ENCODE measurements around the gene PIP5K1C.
A peak's percentile ranks its signal among the peaks of the same experiment; 100 is the strongest.
"Not testable (repeated sequence)": the region's sequence is repeated elsewhere in the genome, so short reads cannot be mapped to it uniquely, and the experiment has no call there.

PIP5K1C gene

DNA sequence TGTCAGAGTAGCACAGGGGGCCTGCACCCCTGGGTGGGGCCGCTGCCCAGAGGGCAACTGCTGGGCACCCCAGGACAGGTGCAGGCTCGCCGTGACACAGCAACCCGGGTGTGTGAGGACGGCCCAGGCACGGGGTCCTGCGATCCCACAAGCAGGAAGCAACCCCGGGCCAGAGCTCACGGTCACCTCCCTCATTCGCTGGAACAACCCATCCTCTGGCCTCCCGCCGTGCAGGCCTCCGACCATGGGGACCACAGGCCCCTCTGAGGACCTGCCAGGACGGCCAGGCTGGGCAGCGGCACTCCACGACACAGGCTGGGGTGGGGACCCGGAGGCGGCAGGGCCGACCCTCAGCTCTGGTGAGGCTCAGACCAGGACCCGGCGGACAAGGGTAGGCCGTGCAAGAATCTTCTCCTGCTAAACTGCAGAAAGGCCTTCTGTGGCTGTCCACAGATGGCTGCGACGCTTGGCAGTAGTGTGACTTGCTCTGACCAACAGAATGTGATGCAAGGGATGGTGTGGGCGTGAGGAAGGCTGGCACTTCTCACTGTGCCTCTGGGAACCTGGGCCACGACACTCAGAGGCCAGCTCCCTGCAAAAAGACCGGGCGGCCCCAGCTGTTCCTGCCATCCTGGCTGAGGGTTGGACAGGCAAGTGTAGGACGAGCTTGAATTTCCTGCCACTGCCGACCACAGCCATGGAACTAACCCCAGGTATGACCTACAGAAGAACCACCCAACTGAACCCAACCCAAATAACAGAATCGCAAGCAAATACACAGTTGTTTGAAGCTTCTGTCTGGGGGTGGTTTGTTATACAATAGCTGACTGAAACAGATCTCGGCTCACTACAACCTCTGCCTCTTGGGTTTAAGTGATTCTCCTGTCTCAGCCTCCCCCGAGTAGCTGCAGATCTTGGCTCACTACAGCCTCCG, 26.5 kb downstream of the PIP5K1C start:
- DNase-seq = no peak

DNA sequence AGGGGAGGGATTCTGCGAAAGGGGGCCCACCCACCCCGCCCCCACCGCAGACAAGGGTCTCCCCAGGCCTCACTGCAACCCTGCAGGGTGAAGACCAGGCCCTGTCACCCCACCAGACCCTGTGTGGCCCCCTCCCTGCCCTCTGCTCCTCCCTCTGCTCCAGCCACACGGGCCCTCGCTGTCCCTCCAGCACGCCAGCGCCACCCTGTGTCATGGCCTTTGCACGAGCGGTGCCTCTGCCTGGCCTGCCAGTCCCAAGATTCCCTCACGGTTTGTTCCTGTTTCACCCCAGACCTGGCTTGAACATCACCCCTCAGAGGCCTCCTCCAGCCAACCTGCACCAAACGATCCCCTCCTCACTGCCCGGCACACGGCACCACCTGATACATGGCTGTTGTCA, 27.3 kb downstream of the PIP5K1C start:
- no peak for DNase-seq

DNA sequence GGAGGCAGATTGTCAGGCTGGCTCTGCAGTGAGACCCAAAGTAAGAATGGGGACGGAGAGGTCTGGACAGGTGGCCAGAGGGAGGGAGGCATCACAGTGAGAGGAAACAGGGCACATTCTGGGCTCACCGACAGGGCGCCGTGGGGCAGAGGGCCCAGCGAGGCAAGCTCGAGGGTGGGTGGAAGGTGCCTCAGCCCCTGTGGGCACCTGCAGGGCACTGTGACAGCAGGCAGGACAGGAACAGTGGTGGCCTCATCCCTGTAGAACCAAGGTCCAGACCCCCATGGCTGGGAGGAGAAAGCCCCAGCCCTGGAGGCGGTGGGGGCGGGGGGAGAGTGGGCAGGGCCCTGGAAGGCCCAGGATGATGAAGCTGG, 27.7 kb downstream of the PIP5K1C start:
- DNase-seq = no peak

DNA sequence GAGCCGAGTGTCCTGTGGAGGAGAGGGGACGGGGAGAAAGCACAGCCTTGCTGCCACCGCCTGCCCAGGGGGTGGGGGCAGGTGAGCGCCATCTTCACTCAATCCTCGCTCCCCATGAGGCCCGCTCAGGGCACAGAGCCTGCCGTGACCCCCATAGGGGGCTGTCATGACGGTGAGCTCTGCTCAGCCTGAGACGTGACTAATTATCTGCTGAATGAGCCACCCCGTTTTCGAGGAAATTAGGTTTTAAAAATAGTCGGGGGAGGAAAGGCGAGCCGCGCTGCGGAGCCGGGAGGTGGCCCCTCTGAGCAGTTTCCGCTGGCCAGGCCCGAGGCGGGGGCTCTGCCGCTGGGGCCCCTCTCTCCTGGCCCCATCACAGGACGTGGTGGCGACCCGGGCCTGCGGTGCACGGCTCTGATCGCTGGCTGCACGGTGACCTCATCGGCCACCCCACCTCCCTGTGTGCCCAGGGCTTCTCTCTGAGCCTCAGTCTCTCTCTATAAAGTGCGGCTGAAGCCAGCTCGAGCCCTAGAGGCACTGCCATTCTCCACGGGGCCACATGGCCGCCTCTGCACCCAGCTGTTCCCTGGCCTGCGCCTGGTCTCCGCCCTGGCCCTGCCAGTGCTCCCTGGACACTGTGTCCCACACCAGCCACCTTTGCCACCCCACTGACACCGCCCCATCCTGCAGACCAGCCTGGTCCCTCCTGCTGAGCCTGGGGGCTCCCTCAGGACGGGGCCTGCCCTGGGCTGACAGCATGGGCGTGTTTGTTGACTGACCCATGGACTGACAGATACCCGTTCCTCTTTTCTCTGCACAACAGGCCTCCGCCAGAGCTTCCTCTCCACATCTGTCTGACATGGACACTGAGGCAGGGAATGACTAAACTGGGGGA, 28.3 kb downstream of the PIP5K1C start:
- no peak for DNase-seq

DNA sequence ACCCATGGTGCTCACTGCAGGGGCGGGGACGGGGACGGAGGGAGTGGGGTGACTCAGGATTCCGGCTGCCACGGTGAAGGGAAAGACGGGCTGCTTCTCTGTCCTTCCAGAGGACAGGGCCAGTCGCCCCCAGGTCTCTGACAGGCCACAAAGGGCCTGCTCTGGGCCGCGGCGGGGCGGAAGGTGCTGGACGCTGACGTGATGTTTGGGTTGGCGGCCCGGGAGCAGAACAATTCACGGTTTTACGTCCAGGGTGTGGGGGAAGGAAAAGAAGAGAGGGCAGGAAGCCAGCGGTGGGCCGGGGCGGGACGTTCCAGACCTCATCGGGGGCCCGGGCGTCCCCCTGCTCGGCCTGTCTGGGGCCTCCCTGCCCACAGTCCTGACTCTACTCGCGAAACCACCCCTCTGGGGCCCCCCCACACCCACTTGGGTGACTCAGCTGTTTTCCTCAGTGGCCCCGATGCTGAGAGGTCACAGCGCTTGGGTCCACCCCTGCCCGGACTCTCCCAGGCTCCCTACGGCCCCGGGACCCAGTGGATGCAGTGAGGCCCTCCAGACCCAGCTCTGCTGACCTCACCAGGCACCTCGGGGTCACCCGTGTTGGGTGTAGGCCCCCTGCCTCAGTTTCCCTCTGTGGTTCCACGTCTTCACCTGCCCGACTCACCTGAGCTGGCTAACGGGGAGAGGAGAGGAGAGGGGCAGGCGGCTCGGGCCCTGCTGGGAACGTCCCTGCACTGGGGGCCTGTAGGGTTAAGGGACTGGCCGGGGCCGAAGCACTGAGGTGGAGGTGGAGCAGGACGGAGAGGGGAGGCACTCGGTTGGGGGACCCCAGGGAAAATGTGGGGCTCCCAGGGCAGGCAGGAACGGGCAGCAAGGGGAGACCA, 29.2 kb downstream of the PIP5K1C start:
- DNase-seq = peak; percentile 38

DNA sequence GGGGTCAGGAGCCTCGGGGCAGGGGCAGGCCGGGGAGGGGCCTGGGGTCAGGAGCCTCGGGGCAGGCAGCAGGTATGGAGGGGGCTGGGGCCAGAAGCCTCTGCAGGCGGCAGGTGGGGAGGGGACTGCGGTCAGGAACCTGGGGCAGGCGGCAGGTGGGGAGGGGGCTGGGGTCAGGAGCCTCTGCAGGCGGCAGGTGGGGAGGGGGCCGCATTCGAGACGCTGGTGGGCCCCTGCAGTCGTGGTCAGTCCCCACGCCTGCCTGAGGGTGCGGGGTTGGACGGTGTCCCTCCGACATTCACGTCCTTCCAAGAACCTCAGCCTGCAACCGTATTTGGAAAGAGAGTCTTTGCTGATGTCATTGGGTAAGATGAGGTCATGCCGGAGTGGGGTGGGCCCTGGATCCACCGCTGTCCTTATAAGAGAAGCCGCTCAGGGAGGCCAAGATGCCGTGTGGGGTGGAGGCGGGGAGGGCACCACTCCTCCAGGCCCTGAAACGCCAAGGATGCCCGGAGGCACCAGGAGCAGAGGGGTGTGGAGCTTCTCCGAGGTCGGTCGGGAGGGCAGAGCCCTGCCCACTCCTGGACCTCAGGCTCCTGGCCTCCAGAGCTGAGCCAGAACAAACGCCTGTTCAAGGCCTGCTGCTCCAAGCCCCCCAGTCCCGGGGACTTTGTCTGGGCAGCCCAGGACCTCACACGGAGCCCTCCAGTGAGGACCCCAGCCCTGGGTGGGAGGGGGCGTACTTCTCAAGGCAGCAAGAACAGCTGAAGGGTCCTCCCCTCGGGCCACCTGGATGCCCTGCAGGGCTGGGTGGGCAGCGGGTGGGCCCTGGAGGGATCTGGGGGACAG, 30.1 kb downstream of the PIP5K1C start:
- no peak for DNase-seq

DNA sequence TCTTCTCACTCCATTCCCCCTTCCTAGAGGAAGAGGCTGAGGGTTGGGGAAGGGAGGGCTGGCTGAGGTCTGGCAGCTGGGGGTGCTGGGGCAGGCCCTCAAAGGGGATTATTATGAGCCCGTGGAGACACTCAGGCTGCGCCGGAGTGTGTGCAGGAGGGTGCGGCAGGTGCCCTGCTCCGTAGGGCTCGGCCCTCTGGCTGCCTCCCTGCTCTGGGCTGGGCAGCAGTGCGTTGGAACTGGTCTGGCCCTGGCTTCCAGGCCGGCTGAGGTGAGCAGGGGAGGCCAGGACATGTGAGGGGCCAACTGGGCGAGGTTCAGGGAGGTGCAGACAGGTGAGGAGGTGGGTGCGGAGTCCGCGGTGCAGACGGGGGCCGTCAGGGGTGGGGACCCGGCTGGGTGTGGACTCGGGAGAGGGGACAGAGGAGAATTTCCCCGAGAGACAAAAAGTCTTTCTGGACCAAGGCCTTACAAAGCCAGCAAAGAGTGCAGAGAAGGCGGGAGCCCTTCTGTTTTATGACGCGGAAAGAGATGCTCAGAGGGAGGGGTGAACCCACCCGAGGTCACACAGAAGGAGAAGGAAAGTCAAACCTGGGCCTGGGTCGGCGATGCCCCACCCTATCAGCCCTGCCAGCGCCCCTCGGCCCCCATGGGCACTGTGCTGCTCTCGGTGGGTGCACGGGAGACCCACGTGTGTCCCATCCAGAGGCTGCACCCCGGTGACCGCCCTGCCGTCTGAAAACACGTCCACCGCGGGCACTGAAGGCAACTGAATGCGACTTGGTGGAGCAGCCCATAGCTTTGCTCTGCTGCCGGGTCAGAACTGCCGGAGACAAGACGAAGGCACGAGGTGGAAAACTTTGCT, 31.0 kb downstream of the PIP5K1C start:
- DNase-seq = no peak

DNA sequence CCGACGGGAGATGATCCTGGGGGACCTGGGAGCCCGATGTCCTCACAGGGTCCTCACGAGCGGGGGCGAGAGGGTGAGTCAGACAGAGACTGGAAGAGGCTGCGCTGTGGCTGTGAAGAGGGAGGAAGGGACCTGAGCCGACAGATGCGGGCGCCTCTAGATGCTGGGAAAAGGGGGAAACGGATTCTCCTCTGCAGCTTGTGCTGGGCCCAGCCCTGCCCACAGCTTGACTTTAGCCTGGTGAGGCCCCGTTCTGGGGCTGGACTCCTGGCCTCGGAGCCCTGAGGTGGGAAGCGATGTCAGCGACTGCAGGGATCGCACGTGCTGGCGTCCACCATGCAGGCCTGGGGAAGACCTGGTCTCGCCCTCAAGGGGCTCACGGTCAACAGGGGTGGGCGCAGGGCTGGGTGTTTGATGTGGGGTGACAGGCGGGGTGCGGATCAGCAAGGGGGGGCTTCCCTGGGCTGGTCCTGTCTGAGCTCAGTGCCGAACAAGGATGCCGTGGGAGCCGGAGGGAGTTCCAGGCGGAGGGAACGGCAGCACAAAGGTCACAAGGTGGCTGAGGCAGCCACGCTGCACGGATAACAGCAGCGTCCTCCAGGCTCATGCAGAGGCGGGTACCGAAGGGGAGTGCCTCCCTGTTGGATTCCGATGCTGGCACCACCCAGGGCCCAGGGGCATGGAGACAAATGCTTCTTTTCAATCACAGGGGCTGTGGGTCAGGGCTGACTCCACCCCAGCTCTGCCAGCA, 31.8 kb downstream of the PIP5K1C start:
- DNase-seq = no peak

DNA sequence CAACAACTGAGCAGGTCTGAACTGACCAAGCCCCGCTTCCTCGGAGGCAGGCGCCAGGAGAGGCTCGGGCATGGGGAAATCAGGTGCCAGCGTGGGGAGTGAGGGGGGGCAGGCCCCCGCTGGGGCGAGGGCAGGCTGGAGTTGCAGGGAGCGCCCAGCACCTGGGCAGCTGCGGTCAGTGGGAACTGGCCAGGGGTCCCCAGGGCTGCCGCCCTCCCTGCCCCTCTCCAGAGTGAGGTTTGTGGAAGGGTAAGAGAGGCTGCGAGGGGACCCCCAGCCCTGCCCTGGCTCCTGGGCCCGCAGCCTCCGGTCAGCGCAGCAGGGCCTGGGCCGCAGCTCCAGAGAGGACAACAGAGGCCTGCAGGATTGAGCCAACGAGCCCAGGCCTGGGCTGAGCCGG, 32.5 kb downstream of the PIP5K1C start:
- no peak for DNase-seq

DNA sequence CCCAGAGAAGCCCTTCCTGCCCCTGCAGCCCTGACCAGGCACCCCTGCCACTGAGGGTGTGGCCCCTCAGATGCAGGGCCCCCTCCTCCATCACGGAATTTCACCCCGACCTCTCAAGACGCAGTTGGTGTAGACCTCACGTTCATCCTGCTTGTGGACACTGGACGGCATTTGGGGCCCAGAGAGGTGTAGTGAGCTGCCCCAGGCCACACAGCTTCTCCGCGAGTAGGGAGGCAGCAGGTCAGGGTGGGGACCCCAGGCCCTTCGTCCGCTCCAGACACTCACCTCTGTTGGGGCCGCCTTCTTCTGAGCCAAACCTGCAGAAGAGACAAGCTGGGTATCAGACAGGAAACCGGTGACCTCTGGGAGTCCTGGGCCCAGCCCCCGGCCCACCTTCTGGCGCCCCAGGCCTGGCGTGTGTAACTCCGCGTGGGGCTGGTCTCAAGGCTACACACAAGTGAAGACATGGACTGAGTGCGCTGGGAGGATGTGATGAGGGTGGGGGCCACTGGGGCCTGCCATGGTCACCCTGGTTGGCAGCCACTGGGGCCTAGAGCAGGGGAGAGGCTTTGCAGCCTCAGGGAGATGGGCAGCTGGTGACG, 33.1 kb downstream of the PIP5K1C start:
- no peak for DNase-seq

DNA sequence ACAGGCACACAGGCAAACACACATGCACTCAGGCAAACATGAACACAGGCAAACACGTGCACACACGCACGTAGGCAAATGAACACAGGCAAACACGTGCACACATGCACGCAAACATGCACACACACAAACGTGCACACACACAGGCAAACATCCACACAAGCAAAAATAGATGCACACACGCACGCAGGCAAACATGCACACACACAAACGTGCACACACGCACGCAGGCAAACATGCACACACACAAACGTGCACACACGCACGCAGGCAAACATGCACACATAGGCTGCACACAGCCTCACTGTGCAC, 33.8 kb downstream of the PIP5K1C start:
- not testable (repeated sequence) for DNase-seq

DNA sequence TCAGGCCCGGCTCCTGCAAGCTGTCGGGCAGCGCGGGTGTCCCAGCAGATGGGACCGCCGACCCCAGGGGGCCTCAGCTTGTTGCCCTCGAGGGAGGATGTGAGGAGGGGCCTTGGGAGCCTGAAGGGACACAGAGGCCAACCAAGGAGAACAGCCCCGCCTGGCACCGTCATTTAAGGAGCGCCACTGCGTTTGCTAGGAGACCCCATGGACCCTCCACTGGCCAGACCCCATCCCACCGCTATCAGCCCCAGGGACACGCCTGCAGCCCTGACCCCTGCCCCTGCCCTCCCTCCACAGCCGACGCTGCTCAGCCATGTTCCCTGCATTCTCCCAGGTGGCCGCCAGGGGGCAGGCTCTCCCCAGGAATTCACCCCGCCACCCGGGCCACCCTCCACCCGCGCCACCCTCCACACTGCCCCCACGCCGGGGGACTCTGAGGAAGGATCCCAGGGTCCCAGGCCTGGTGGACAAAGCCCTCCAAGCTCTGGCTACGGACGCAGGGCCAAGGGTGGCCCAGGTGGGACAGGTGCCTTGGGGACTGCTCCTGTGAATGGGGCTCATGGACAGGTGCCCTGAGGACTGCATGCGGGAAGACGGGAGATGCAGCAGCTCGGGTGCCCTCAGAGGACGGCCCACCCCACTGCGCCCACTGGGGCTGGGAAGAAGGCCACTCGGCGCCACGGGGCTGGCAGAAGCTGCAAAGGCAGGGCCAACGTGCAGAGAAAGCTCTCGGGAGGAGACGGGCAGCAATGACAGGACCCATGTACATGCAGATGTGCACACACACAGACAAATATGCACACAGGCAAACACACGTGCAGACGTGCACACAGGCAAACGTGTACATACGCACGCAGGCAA, 34.4 kb downstream of the PIP5K1C start:
- DNase-seq = peak; percentile 78

DNA sequence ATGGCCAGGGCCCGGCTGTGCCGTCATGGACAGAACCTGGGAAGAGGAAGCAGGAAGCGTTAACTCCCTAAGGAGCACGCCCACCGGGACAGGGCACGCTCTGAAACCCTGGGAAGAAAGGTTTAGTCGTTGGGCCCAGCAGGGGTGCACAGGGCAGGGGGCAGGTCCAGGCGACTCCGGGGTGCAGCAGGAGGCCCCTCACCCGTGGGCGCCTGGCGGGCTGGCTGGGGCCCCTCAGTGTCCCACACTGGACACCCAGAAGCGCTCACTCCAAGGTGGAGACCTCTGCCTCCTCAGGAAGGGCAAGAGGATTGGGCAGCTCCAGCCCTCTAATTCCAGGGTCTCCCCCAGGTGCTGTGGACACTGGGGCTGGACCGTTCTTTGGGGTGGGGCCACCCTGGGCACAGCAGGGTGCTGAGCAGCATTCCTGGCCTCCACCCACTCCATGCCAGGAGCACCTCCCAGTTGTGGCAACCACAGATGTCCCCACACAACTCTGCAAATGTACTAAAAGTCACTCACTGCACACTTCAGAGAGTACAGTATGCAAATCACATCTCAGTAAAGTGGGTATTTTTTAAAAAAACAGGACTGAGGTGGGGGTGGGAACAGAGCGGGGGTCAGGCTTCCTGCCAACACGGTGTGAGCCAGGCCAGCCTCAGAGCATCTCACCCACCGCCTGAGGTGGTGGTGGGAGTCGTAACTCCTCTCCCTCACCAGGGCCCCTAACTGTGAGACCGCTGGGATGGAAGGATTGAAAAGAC, 35.2 kb downstream of the PIP5K1C start:
- DNase-seq = no peak

DNA sequence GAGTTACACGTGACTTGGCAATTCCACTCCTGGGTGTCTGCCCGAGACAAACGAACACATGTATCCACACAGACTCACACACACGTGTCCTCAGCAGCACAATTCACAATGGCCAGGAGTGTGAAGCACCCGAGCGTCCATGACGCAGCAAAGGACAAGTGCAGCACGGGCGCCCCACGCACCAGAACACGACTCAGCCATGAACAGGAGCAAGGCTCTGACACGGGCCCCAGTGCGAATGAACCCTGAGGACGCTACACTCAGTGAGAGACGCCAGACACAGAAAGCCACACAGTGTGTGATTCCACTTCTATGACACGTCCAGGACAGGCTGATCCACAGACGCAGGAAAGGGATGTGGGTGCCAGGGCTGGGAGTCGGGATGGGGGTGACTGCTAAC, 36.4 kb downstream of the PIP5K1C start:
- no peak for DNase-seq

DNA sequence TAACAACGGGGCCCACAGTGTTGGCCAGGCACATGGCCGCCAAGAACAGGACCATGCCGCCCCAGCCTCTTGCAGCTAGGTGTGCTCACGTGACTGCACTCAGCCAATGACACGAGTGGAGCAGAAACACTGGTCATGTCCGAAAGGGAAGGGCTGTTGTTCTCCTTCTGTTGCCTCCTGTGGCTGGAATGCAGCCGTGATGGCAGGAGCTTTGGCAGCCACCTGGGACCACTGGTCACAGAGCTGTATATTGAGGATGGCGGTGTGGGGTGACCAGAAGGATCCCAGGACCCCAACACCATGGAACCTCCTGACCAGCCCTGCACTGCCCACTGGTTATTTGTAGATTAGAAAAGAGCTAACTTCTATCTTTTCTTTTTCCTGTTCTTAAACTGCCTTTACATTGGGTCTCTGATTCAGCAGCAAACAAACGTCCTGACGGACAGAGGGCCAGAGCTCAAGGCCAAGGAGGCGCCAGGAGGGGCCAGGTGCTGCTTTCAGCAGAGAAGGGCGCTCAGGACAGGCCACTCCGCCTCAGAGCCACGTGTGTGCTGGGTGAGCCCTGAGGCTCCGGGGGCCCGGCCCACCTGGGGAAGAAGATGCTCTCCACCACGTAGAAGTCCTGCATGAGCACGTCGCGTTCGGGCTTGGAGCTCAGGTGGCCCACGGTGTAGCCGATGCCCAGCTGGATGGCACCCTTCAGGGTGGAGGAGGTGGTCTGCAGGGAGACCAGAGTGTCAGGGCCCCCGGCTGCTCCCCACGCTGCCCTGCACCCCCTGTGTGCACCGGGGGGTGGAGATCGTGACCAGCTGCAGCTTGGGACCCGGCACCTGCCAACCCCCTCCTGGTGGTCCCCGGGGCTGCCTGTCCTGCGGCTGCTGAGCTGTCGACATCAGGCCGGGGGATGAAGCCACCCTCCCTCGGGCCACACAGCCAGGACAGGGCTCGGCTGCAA, 38.7 kb downstream of the PIP5K1C start:
- no peak for DNase-seq

DNA sequence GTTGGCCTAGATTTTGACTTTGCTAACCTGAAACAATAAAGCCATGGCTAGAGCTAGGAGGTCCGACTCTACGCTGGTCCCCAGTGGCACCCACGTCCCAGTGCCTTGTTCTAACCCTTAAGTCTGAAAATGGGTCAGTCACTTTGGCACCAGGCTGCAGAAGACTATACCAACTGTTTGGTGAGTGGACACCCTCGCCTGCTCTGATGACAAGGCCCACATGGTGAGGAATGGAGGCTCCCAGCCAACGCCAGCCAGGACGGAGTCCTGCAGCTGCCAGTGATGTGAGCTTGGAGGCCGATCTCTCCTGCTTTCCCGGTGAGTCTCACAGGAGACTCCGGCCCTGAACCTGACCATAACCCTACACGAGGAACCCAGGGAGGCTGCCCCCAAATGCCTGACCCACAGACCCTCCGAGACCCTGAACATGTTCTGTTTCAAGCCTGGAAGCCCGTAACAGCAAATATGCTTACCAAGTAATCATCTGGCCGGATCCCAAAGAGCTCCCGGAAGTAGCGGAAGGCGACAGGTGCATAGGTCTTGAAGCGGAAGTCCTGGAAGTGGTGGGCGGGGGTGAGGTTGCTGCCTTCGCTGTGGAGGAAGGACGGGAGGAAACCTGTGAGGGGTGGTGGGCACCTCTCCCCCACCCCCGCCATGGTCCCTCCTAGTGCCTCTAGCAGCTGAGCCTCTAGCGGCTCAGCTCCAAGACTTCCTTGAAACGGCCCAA, 39.6 kb downstream of the PIP5K1C start:
- DNase-seq = no peak
